ENCODE results near the gene IGSF3.

The IGSF3 gene

DNA sequence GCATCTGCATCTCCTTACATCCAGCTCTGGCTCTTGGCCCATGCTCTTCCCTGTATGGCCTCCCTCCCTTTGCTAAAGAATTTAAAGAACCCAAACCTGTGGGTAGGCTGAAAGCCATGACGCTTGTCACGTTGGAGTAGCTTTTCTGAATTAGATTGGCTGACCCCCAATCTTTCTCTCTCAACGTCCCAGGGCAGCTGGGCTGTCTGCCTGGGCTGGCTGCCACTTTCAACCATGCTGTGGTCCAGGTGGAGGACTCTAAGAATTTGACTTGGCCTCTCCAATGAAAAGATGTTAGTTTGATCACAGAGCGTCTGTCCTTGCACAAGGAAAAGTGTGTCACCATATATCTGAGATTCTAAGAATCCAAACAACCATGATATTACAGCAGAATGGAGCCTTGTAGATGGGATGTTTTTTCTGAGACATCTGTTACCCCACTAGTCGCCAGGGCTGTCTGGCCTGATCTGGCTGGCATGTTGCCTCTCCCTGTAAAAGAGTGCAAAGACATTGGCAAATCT lies 6.5 kb upstream of the IGSF3 start:
- H3K4me1 ChIP-seq (ENCODE audit: insufficient read depth, low read length), result no peaks in the 10 kb centered on the region
- H2AFZ ChIP-seq (ENCODE audit: low read depth, low read length), result peak overlapping the region; percentile 20; the same call in 1 of the 2 replicates
- H3K4me2 ChIP-seq (ENCODE audit: insufficient read depth, low read length), result no peak overlapping the region

DNA sequence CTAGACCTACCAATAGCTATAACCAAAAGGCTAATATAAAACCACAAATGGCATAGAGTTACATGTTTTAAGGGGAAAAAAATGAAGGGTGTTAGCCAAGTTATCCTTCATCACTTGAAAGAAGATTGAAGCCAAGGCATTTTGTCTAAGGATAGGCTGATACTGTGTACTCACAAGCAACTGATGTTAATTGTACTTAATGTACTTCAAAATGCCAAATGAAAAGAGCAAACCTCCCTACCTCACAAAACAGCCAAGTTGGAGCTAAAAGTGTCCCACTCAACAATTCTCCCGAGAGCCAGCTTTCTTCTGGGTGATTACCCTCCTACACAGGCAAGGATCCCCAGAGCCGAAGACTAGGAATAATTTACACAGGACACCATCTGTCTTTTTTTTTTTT lies 4.4 kb upstream of the IGSF3 start:
- H3K79me2 ChIP-seq (ENCODE audit: insufficient read depth, low read length), result no peaks in the 10 kb centered on the region
- no peak overlapping the region for H3K4me3 ChIP-seq (ENCODE audit: low read depth in 1 of 2, low read length in 2 of 2)
- H3K4me1 ChIP-seq (ENCODE audit: insufficient read depth, low read length), result no peaks in the 10 kb centered on the region
- H3K27me3 ChIP-seq (ENCODE audit: insufficient read depth, low read length, poor library complexity), result peaks cover 1% of the 10 kb centered on the region
- H3K27ac ChIP-seq (ENCODE audit: low read length), result no peak overlapping the region
- TF ChIP-seq, protein P1, sequence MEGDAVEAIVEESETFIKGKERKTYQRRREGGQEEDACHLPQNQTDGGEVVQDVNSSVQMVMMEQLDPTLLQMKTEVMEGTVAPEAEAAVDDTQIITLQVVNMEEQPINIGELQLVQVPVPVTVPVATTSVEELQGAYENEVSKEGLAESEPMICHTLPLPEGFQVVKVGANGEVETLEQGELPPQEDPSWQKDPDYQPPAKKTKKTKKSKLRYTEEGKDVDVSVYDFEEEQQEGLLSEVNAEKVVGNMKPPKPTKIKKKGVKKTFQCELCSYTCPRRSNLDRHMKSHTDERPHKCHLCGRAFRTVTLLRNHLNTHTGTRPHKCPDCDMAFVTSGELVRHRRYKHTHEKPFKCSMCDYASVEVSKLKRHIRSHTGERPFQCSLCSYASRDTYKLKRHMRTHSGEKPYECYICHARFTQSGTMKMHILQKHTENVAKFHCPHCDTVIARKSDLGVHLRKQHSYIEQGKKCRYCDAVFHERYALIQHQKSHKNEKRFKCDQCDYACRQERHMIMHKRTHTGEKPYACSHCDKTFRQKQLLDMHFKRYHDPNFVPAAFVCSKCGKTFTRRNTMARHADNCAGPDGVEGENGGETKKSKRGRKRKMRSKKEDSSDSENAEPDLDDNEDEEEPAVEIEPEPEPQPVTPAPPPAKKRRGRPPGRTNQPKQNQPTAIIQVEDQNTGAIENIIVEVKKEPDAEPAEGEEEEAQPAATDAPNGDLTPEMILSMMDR (IDR thresholded peaks at IDR 0.05; ENCODE audit: borderline replicate concordance, extremely low read depth, low read length, poor library complexity, severe bottlenecking), result no peak
- no peak for TF ChIP-seq EZH2 (IDR thresholded peaks at IDR 0.05; ENCODE audit: borderline replicate concordance, low read depth, low read length, severe bottlenecking)
- H4K20me1 ChIP-seq (ENCODE audit: insufficient read depth, low read length), result no peaks in the 10 kb centered on the region
- H3K9me3 ChIP-seq (ENCODE audit: insufficient read depth, low read length, severe bottlenecking), result no peaks in the 10 kb centered on the region
- no peak for DNase-seq
- no peak overlapping the region for H3K9ac ChIP-seq (ENCODE audit: low read depth, low read length)
- H3K36me3 ChIP-seq (ENCODE audit: insufficient read depth, low read length), result no peaks in the 10 kb centered on the region
- no peak for ATAC-seq (ENCODE audit: insufficient read depth, low read depth)
- H3K4me2 ChIP-seq (ENCODE audit: insufficient read depth, low read length), result no peak overlapping the region
- H2AFZ ChIP-seq (ENCODE audit: low read depth, low read length), result no peak overlapping the region

More for the DNA sequence above, 6.5 kb upstream of the IGSF3 start:
- no peak for DNase-seq
- TF ChIP-seq, protein P1 (IDR thresholded peaks at IDR 0.05; ENCODE audit: borderline replicate concordance, extremely low read depth, low read length, poor library complexity, severe bottlenecking), result no peak
- TF ChIP-seq EZH2 (IDR thresholded peaks at IDR 0.05; ENCODE audit: borderline replicate concordance, low read depth, low read length, severe bottlenecking), result no peak
- H3K9ac ChIP-seq (ENCODE audit: low read depth, low read length), result no peak overlapping the region
- no peaks in the 10 kb centered on the region for H3K9me3 ChIP-seq (ENCODE audit: insufficient read depth, low read length, severe bottlenecking)
- H3K27ac ChIP-seq (ENCODE audit: low read length), result no peak overlapping the region
- no peak overlapping the region for H3K4me3 ChIP-seq (ENCODE audit: low read depth in 1 of 2, low read length in 2 of 2)
- H4K20me1 ChIP-seq (ENCODE audit: insufficient read depth, low read length), result no peaks in the 10 kb centered on the region
- H3K79me2 ChIP-seq (ENCODE audit: insufficient read depth, low read length), result no peaks in the 10 kb centered on the region
- no peaks in the 10 kb centered on the region for H3K36me3 ChIP-seq (ENCODE audit: insufficient read depth, low read length)
- no peaks in the 10 kb centered on the region for H3K27me3 ChIP-seq (ENCODE audit: insufficient read depth, low read length, poor library complexity)
- ATAC-seq (ENCODE audit: insufficient read depth, low read depth), result no peak

DNA sequence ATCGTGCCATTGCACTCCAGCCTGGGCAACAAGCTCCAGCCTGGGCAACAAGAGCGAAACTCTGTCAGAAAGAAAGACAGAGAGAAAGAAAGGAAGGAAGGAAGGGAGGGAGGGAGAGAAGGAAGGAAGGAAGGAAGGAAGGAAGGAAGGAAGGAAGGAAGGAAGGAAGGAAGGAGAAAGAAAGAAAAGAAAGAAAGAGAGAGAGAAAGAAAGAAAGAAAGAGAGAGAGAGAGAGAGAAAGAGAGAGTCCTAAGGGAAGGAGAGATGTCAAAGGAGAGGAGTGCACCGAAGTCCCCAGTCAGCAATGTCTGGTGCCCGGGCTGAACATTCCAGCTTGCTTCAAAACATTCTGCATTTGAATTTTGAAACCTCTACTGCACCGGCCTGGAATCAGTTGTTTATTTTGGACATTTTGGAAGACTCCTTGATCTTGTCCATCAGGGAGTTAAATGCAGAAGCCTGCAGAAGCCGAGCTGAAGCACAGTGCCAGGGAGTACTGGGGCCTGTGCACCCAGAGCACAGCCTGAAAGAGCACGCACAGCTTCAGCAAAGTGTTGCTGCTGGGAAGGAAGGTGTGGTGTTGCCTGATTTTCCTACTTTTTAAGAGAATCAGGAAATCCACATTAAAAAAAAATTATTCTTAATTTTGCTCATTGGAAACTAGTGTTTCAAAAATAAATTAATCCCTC lies 3.7 kb upstream of the IGSF3 start:
- no peak overlapping the region for H3K4me3 ChIP-seq (ENCODE audit: low read depth in 1 of 2, low read length in 2 of 2)
- no peaks in the 10 kb centered on the region for H4K20me1 ChIP-seq (ENCODE audit: insufficient read depth, low read length)
- no peak overlapping the region for H2AFZ ChIP-seq (ENCODE audit: low read depth, low read length)
- no peaks in the 10 kb centered on the region for H3K4me1 ChIP-seq (ENCODE audit: insufficient read depth, low read length)
- no peak overlapping the region for H3K27ac ChIP-seq (ENCODE audit: low read length)
- ATAC-seq (ENCODE audit: insufficient read depth, low read depth) (no peak), DNase-seq (no peak)
- no peaks in the 10 kb centered on the region for H3K36me3 ChIP-seq (ENCODE audit: insufficient read depth, low read length)
- H3K9ac ChIP-seq (ENCODE audit: low read depth, low read length), result no peak overlapping the region
- no peak overlapping the region for H3K4me2 ChIP-seq (ENCODE audit: insufficient read depth, low read length)
- H3K27me3 ChIP-seq (ENCODE audit: insufficient read depth, low read length, poor library complexity), result peaks cover 8% of the 10 kb centered on the region
- H3K9me3 ChIP-seq (ENCODE audit: insufficient read depth, low read length, severe bottlenecking), result no peaks in the 10 kb centered on the region
- no peaks in the 10 kb centered on the region for H3K79me2 ChIP-seq (ENCODE audit: insufficient read depth, low read length)
- TF ChIP-seq, protein P1 (IDR thresholded peaks at IDR 0.05; ENCODE audit: borderline replicate concordance, extremely low read depth, low read length, poor library complexity, severe bottlenecking), result no peak
- no peak for TF ChIP-seq EZH2 (IDR thresholded peaks at IDR 0.05; ENCODE audit: borderline replicate concordance, low read depth, low read length, severe bottlenecking)
